K562 (cell line): ENCODE measurements around the gene COASY. TPM values are rescaled to one million over a fixed set of nuclear protein-coding genes. Genes with fewer than 3 reads are reported as not detected.

Experiments
- ARID3B ChIP-seq: fragments of 250-450 bp; sonication (Bioruptor Pico); IDR thresholded peaks from 2 replicates; pipeline ENCODE4 v1.4.0; 2020; ENCODE audit warnings: borderline replicate concordance
- BRD4 ChIP-seq: fragments of 200-600 bp; sonication (generic); IDR thresholded peaks from 2 replicates; pipeline ENCODE4 v1.6.1; 2017; ENCODE audit warnings: inconsistent platforms
- EWSR1 ChIP-seq: fragments of 450-650 bp; IDR thresholded peaks from 2 replicates; pipeline ENCODE4 v1.6.1; 2018; ENCODE audit warnings: borderline replicate concordance, mild to moderate bottlenecking, low read depth, moderate library complexity; ENCODE audit not compliant: partially characterized antibody
- HDAC2 ChIP-seq: fragments of 450-650 bp; IDR thresholded peaks from 2 replicates; pipeline ENCODE4 v1.6.1; 2016; ENCODE audit warnings: mild to moderate bottlenecking
- HDAC8 ChIP-seq: fragments of 450-650 bp; IDR thresholded peaks from 2 replicates; pipeline ENCODE4 v1.6.1; 2016; ENCODE audit warnings: mild to moderate bottlenecking, missing genetic modification characterization, moderate library complexity, missing compliant biosample characterization
- HMGXB4 ChIP-seq: sonication (generic); formaldehyde crosslinking; IDR thresholded peaks from 2 replicates; pipeline ENCODE4 v1.8.1; 2023; ENCODE audit warnings: mild to moderate bottlenecking, missing genetic modification reagents
- NCOA1 ChIP-seq: fragments of 450-650 bp; IDR thresholded peaks from 2 replicates; pipeline ENCODE4 v1.6.1; 2016; ENCODE audit warnings: low read depth
- NR4A1 ChIP-seq, 2 experiments: fragments of 250-450 bp in 1 of 2; fragments of 450-650 bp in 1 of 2; sonication (Bioruptor Pico) in 1 of 2; IDR thresholded peaks; 2 replicates each; pipeline versions ENCODE4 v1.4.0 to v1.6.1; 2016 to 2020; ENCODE audit warnings: mild to moderate bottlenecking in 2 of 2, missing compliant biosample characterization in 1 of 2, missing genetic modification characterization in 1 of 2, moderate library complexity in 1 of 2
- OTX1 ChIP-seq: fragments of 450-650 bp; formaldehyde crosslinking; IDR thresholded peaks from 2 replicates; pipeline ENCODE4 v1.4.0; 2022; ENCODE audit warnings: mild to moderate bottlenecking
- SIX5 ChIP-seq, 2 experiments: IDR thresholded peaks; 2 replicates each; pipeline ENCODE4 v1.6.1; 2011; ENCODE audit warnings: low read length in 2 of 2, borderline replicate concordance in 1 of 2, low read depth in 1 of 2, mild to moderate bottlenecking in 1 of 2, moderate library complexity in 1 of 2; ENCODE audit not compliant: insufficient read depth in 1 of 2
- SMARCA5 ChIP-seq: fragments of 450-650 bp; IDR thresholded peaks from 2 replicates; pipeline ENCODE4 v1.6.1; 2016
- SMC3 ChIP-seq: conservative IDR thresholded peaks from 2 replicates; pipeline ENCODE4 v1.6.1; 2011; ENCODE audit warnings: low read depth, low read length, improper control_type of control experiment; ENCODE audit not compliant: insufficient read depth
- TBP ChIP-seq: optimal IDR thresholded peaks from 2 replicates; pipeline ENCODE3; 2011; ENCODE audit warnings: low read depth, low read length, improper control_type of control experiment
- ZC3H11A ChIP-seq: IDR thresholded peaks from 2 replicates; pipeline ENCODE4 v1.6.1; 2012; ENCODE audit warnings: low read depth, low read length, improper control_type of control experiment
- ZKSCAN1 ChIP-seq: fragments of 150-350 bp; IDR thresholded peaks from 2 replicates; pipeline ENCODE4 v1.6.1; 2016; ENCODE audit warnings: low read depth, low read length
- ZNF280A ChIP-seq: fragments of 450-650 bp; IDR thresholded peaks from 2 replicates; pipeline ENCODE4 v1.6.1; 2018; ENCODE audit warnings: mild to moderate bottlenecking, low read depth; ENCODE audit not compliant: partially characterized antibody
- ZNF561 ChIP-seq: fragments of 450-650 bp; formaldehyde crosslinking; conservative IDR thresholded peaks from 2 replicates; pipeline ENCODE4 v1.4.0; 2020; ENCODE audit warnings: mild to moderate bottlenecking, moderate library complexity
- ZNF695 ChIP-seq: fragments of 450-650 bp; formaldehyde crosslinking; IDR thresholded peaks from 2 replicates; pipeline ENCODE4 v1.4.0; 2020; ENCODE audit warnings: mild to moderate bottlenecking, moderate library complexity
- ZNF764 ChIP-seq: fragments of 250-450 bp; sonication (Bioruptor Pico); IDR thresholded peaks from 2 replicates; pipeline ENCODE4 v1.4.0; 2020; ENCODE audit warnings: low read depth, mild to moderate bottlenecking, moderate library complexity
- polyA plus RNA-seq, 8 experiments: library from polyadenylated mRNA; depleted of rRNA in 4 of 8; stranded (reverse) in 5 of 8; unstranded in 3 of 8; fragments of >200 nt; fragmentation: Nextera tagmentation in 2 of 8; fragmentation: Illumina TruSeq in 1 of 8; extraction: Ambion mirVana in 2 of 8; extraction: Trizol in 1 of 8; gene quantifications; 2 replicates each; pipeline versions ENCODE4 v1.2.1 to v1.2.3, GENCODE V29; 2011 to 2014; ENCODE audit warnings: inconsistent platforms in 1 of 8, missing spikeins in 1 of 8
- total RNA-seq, 7 experiments: library from RNA; depleted of rRNA in 6 of 7; stranded (reverse); fragments of >200 nt in 6 of 7; fragmentation: Illumina TruSeq in 2 of 7; extraction: Trizol in 2 of 7; gene quantifications; 2 replicates each; pipeline versions ENCODE4 v1.2.1 to v1.2.3, GENCODE V29; 2011 to 2021; ENCODE audit warnings: low replicate concordance in 1 of 7
- TF ChIP-seq, protein P1 (sequence below), 2 experiments: fragments of 450-650 bp in 1 of 2; sonication (generic) in 1 of 2; formaldehyde crosslinking; conservative IDR thresholded peaks; 2 replicates each; pipeline versions ENCODE4 v1.4.0 to v1.8.1; 2020 to 2022; ENCODE audit warnings: mild to moderate bottlenecking in 1 of 2, missing genetic modification reagents in 1 of 2

COASY gene
- total and polyA plus RNA-seq, 9 of the 15 experiments (the other 6 are each of a cell fraction or from before 2014, with no cell fraction given), result 25.4 to 175 (median 62.3) TPM

- TF ChIP-seq ZNF695 (CRISPR knock-in tag) (0 out of 2 replicates have a peak, but pooled peaks have one; percentile 74), SMC3 (no peak), BRD4 (no peak), HDAC2 (0 out of 2 replicates have a peak, but pooled peaks have one; percentile 19), EWSR1 (no peak), NCOA1 (peak; percentile 18; the same call in 1 of the 2 replicates), HDAC8 (tag) (peak; percentile 59; the same call in 1 of the 2 replicates), HMGXB4 (peak; percentile 31; the same call in 1 of the 2 replicates), ZNF280A (no peak), TBP (no peak), ZKSCAN1 (no peak), SMARCA5 (no peak), SIX5 (IDR thresholded peaks at IDR 0.05; ENCODE audit: borderline replicate concordance in 1 of 2, insufficient read depth in 1 of 2, low read depth in 1 of 2, low read length in 2 of 2) (no peak), ZNF561 (CRISPR knock-in tag) (0 out of 2 replicates have a peak, but pooled peaks have one; percentile 29), ZC3H11A (peak; percentile 63; the same call in 1 of the 2 replicates), NR4A1 (CRISPR knock-in tag; IDR thresholded peaks at IDR 0.05) (peak; percentile 63; the same call in 1 of the 2 replicates), NR4A1 (tag; IDR thresholded peaks at IDR 0.05) (no peak), ZNF764 (CRISPR knock-in tag) (no peak), OTX1 (peak; percentile 83), ARID3B (CRISPR knock-in tag) (0 out of 2 replicates have a peak, but pooled peaks have one; percentile 35)
- TF ChIP-seq, protein P1, sequence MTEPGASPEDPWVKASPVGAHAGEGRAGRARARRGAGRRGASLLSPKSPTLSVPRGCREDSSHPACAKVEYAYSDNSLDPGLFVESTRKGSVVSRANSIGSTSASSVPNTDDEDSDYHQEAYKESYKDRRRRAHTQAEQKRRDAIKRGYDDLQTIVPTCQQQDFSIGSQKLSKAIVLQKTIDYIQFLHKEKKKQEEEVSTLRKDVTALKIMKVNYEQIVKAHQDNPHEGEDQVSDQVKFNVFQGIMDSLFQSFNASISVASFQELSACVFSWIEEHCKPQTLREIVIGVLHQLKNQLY (CRISPR knock-in tag; conservative IDR thresholded peaks at IDR 0.05), result 0 out of 4 replicates have a peak, but pooled peaks of 1 of the 2 experiments have one; percentile 41
Measured at GRCh38 chr17:42566215-42566882, 4.4 kb downstream of the COASY start (continued).
